HG03159 (cell line): ENCODE data around the gene NFE2L3.
"Not testable (repeated sequence)": the region's sequence is repeated elsewhere in the genome, so short reads cannot be mapped to it uniquely, and the experiment has no call there.

Experiments used
- ATAC-seq: cut with Tn5 transposase; IDR thresholded peaks from one replicate; pipeline ENCODE4 v1.9.1; 2021; ENCODE audit warnings: mild to moderate bottlenecking, moderate library complexity; ENCODE audit not compliant: unreplicated experiment

Gene NFE2L3

DNA sequence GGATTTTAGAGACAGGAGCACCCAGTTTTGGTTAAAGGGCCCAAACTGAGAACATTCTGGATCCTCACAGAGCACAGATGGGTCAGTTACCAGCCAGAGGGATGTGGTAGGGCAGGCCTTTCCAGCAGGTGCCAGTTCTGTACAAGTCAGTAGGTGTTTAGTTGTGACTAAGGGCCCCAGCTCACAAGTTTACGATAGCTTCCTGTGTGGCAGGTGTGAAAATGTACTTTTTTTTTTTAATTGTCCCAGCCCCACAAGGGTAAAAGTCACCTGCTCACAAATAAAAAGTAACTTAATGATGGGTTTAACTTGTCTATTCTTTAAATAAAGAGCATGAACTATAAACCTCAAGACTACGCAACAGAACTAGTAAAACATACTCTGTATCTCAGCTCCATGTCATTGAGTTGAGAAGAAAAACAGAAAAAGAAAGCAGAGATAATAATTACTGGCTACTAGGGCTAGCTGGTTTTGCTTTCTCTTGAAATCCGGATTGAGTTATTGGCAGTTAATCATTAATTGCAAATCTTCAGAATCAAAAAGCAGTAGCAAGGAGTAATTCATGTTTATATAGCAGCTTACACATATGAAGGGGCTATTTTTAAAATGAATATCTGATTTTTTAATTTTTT, 15.4 kb downstream of the NFE2L3 start:
- ATAC-seq: peak; percentile 84

DNA sequence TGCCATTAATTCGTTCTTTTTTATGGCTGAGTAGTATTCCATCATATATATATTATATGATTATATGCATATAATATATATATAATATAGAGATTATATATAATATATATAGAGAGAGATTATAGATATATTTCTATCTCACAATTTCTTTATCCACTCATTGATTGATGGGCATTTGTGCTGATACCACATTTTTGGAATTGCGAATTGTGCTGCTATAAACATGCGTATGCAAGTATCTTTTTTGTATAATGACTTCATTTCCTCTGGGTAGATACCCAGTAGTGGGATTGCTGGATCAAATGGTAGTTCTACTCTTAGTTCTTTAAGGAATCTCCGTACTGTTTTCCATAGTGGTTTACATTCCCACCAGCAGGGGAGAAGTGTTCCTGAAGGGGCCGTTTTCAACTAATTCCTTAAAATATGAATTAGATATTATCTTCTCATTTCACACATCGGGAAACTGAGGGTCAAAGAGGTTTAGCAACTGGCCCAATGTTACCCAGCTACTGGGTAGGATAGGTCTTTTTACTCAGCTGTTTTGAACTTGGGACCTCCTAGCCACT, 16.5 kb downstream of the NFE2L3 start:
- ATAC-seq: no peak

GRCh38 chr7:26169271-26169670, 17.3 kb downstream of the NFE2L3 start:
- no peak for ATAC-seq

DNA sequence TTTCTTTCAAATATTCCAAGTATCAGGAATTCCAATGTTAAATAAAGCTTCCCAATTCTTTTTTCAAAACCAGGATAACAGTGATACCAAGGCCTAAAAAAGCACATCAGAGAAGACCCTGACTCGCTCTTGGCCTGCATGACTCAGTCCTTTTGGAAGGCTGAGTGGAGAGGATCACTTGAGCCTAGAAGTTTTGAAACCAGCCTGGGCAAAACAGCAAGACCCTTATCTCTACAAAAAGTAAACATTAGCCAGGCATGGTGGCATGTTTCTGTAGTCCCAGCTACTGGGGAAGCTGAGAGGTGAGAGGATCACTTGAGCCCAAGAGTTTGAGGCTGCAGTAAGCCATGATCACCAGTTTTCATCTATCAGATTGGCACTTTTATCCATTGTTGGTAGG, 18.7 kb downstream of the NFE2L3 start:
- ATAC-seq: no peak

DNA sequence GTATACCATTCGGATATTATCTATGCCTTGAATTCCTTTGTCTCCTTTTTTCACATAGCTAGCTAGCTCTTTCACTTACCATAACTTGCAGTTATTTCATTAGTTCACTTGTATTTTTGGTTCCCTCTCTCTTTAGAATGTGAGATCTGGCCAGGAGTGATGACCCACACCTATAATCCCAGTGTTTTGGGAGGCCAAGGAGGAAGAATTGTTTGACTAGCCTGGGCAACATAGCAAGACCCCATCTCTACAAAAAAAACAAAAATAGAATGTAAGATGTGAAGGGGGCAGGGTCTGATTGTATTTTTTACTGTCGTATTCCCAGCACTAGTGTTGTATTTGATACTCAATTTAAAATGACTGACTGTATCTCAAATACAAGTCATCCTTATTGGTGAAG, 19.6 kb downstream of the NFE2L3 start:
- ATAC-seq: no peak

DNA sequence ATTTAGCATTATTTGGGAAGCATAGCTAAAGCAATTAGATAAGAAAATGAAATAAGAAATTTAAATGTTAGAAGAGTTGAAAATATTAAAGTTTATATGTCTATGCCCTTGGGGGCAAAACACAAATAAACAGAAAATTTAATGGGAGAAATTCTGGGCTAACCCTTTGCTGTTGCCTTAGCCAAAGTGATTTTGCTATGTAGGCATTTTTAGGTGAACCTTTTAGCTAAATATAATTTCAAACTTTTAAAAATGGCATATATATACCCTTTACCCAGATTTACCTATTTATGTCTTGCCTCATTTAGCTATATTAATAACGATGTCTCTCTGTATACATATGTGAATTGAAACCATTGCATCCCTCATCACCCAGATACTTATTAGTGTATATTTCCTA, 20.1 kb downstream of the NFE2L3 start:
- ATAC-seq: no peak

DNA sequence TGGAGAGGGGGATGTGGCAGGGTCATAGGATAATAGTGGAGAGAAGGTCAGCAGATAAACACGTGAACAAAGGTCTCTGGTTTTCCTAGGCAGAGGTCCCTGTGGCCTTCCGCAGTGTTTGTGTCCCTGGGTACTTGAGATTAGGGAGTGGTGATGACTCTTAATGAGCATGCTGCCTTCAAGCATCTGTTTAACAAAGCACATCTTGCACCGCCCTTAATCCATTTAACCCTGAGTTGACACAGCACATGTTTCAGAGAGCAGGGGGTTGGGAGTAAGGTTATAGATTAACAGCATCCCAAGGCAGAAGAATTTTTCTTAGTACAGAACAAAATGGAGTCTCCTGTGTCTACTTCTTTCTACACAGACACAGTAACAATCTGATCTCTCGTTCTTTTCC, 23.9 kb downstream of the NFE2L3 start:
- not testable (repeated sequence) for ATAC-seq

DNA sequence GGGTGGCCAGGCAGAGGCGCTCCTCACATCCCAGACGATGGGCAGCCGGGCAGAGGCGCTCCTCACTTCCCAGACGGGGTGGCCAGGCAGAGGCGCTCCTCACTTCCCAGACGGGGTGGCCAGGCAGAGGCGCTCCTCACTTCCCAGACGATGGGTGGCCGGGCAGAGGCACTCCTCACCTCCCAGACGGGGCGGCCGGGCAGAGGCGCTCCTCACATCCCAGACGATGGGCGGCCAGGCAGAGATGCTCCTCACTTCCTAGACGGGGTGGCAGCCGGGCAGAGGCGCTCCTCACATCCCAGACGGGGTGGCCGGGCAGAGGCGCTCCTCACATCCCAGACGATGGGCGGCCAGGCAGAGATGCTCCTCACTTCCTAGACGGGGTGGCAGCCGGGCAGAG, 24.7 kb downstream of the NFE2L3 start:
- ATAC-seq: not testable (repeated sequence)

GRCh38 chr7:26177269-26177668, 25.3 kb downstream of the NFE2L3 start:
- ATAC-seq: not testable (repeated sequence)

DNA sequence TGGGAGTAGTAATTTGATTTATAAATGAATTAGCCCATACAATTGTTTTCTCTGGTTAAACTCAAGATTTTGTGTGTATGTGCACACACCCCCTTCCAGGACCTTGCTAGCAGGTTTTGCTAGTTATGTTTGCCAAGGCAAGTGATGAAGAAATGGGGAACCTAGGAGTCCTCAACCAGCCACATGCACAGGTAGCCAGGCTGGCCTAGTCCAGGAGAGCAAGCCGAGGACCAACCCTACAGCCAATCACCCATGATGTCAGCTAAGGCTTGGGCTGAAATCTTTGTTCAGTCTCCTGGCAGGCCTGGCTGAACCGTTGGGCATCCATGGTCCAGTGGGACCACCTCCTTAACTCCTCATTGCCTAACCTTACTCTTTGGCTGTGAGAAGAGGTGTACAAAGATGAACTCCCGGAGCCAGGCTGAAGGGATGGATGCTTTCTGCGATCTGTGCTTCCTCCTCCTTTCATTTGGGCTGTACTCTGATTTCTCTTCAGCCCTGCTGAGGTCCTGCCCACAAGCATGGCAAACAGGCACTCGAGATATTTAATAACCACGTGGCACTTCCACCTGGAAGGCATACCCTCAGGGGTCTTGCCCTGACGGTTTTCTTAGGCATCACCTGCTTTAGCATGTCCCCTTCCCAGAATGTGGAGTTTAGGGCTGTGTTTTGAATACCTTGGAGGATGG, 26.4 kb downstream of the NFE2L3 start:
- no peak for ATAC-seq

DNA sequence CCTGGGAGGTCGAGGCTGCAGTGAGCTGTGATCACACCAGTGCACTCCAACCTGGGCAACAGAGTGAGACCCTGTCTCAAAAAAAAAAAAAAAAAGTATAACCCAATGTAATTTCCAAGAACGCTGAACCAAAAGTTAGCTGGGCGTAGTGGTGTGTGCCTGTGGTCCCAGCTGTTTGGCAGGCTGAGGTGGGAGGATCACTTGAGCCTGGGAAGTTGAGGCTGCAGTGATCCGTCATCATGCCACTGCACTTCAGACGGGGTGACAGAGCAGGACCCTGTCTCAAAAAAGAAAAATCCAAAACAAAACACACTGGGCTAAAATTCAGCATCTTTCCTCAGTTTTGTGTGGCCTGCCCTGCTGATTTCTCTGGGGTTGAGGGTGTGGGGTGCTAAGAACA, 27.4 kb downstream of the NFE2L3 start:
- ATAC-seq: no peak

DNA sequence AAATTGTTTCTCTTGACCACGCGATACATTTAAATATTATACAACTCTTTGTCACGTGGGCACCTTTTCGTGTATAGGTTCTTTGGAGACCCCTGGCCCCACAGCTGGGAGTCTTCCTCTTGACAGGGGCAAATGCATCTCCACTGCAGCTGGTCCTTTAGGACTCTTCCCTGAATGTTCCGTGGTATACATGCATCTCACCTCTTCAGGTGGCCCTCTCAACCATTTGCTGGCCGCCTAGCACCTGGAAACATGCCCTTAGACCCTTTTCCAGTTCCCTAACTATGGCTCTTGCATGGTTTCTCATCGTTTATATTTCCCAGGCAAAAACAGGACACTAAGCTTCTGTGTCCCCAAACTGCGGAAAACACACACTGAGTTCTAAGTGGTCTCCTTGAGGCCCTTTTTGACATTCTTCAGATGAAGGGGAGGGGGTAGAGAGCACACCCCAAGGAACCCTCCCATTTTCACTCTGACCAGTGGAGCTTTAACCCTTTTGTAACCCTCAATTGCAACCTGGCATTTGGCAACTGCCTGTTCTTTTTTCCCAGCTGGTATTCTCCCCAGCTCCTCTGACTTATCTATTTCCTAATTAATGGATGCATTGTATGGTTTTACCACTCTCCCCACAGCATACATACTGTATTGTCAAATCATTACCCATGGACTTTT, 28.0 kb downstream of the NFE2L3 start:
- ATAC-seq: no peak

DNA sequence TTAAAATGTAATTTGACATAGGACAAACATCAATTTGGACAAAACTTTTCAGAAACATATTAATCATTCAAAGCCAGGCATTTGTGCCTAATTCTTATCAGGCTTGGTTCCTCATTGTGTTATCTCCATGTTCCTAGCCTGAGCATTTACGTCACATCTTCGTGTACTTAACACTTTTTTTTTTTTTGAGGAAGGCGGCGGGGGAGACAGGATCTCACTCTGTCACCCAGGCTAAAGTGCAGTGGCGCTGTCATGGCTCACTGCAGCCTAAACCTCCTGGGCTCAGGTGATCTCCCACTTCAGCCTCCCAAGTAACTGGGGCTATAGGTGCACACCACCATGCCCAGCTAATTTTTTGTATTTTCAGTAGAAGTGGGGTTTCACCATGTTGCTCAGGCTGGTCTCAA, 28.8 kb downstream of the NFE2L3 start:
- ATAC-seq: no peak

DNA sequence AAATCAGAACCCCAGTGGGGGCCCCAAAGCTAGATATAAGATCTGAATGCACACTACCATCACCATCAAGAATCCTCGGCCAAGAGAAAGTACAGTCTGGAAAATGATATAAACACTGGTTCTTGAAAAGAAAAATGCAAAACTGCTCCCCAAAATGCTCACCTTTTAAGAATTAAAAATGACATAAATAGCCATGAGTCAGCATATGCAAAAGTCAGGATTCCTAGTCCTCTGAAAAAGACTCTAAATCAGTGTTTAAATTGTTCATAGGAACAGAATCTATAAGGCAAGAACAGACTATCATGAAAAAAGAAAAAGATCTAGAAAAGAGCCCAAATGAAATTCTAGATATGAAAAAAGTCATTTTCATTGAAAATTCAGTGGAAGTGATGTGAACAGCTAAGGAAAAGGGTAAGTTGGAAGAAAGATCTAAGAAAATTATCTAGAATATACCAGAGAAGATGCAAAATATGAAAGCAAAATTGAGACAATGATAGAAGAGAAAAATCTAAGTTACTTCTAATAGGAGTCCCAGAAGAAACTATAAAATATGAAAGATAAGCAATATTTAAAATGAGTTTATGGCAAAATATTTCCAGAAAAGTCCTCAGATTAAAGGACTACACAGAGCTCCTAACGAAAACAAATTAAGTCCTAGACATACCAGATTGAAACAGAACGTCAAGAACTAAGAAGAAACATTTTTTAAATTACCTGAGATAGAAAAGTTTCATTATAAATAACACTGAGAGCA, 29.7 kb downstream of the NFE2L3 start:
- ATAC-seq: no peak

DNA sequence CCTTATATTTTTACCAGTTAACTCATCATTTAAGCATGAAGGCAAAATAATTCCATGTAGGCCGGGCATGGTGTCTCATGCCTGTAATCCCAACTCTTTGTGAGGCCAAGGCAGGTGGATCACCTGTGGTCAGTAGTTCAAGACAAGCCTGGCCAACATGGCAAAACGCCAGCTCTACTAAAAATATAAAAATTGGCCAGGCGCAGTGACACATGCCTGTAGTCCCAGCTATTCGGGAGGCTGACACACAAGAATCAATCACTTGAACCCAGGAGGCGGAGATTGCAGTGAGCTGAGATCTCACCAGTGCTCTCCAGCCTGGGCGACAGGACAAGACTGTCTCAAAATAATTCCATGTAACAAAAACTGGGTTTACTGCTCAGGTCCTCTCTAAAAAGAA, 30.3 kb downstream of the NFE2L3 start:
- no peak for ATAC-seq

- ATAC-seq: no peak
Observed at GRCh38 chr7:26182706-26183105, 30.7 kb downstream of the NFE2L3 start.

DNA sequence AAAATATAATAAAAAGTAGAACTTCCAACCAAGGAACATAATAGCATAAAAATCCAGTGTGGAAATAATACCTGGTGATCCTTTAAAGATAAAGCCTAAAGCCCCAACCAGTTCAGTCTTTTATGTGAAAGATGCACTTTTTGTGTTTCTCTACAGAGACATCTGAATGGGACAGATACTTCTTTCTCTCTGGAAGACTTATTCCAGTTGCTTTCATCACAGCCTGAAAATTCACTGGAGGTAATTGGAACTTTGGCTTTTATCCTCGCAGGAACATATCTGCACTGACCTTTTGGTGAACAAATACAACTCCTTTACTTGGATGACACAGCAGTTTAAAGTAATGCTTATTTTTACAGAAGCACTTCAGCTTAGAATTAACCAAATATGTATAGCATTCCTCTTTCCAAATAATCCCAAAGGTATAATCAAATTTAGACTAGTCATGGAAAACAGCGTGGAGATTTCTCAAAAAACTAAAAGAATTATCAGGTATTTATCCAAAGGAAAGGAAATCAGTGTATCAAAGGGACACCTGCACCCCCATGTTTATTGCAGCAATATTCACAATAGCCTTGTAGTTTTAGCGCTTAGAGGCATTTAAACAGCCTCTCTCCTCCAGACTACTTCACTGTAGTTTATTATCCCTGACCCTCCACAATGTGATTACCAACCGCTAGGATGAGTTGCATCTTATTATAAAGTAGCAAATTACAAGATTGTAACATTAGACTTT, 31.7 kb downstream of the NFE2L3 start:
- no peak for ATAC-seq

DNA sequence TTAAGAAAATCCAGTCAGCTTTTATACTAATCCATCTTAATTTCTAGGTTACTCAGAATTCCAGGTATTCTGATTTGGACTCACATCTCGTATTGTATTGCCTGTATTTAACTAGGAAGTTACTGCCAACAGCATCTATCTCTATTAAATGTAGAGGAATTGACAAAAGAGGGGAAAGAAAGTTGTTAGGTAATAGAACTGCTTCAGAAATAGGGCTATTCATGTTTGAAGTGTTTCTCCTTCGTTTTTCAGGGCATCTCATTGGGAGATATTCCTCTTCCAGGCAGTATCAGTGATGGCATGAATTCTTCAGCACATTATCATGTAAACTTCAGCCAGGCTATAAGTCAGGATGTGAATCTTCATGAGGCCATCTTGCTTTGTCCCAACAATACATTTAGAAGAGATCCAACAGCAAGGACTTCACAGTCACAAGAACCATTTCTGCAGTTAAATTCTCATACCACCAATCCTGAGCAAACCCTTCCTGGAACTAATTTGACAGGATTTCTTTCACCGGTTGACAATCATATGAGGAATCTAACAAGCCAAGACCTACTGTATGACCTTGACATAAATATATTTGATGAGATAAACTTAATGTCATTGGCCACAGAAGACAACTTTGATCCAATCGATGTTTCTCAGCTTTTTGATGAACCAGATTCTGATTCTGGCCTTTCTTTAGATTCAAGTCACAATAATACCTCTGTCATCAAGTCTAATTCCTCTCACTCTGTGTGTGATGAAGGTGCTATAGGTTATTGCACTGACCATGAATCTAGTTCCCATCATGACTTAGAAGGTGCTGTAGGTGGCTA, 32.5 kb downstream of the NFE2L3 start:
- not testable (repeated sequence) for ATAC-seq

DNA sequence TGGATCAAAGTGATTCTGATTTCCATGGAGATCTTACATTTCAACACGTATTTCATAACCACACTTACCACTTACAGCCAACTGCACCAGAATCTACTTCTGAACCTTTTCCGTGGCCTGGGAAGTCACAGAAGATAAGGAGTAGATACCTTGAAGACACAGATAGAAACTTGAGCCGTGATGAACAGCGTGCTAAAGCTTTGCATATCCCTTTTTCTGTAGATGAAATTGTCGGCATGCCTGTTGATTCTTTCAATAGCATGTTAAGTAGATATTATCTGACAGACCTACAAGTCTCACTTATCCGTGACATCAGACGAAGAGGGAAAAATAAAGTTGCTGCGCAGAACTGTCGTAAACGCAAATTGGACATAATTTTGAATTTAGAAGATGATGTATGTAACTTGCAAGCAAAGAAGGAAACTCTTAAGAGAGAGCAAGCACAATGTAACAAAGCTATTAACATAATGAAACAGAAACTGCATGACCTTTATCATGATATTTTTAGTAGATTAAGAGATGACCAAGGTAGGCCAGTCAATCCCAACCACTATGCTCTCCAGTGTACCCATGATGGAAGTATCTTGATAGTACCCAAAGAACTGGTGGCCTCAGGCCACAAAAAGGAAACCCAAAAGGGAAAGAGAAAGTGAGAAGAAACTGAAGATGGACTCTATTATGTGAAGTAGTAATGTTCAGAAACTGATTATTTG, 33.3 kb downstream of the NFE2L3 start:
- no peak for ATAC-seq
